HL-60 (cell line): ENCODE results near the gene VTCN1.

Experiments used
- POLR2AphosphoS5 ChIP-seq: IDR thresholded peaks from 2 replicates; pipeline ENCODE4 v1.6.1; 2012; ENCODE audit warnings: low read depth
- SPI1 ChIP-seq: IDR thresholded peaks from 2 replicates; pipeline ENCODE4 v1.6.1; 2012; ENCODE audit warnings: low read depth, mild to moderate bottlenecking, borderline replicate concordance
- TF ChIP-seq, protein P1 (sequence below): IDR thresholded peaks from one replicate; pipeline ENCODE4 v1.5.1; 2011; ENCODE audit warnings: low read length, control low read depth, inconsistent platforms; ENCODE audit not compliant: insufficient read depth
- TF ChIP-seq, protein P2 (sequence below): IDR thresholded peaks from 2 replicates; pipeline ENCODE4 v1.6.1; 2012; ENCODE audit warnings: low read depth; ENCODE audit not compliant: insufficient replicate concordance

DNA sequence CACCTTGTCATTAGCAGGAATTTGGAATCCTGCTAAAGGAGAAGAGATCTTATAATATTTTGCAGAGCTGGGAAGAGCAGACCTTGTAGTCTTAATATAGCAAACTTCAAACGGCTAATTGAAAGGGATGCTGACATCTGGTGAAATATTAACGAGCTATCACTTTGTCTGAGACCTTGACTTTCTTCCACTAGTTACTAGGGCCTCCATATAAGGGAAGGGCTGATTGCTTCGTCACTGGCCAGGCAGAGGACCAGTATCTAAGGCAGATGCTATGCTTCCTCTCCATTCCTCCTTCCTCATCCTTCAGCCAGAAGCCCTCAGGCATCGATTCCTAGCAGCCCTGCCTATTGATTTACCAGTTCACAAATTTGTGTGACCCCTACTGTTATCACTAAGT, 6.0 kb upstream of the VTCN1 start:
- TF ChIP-seq, protein P1, sequence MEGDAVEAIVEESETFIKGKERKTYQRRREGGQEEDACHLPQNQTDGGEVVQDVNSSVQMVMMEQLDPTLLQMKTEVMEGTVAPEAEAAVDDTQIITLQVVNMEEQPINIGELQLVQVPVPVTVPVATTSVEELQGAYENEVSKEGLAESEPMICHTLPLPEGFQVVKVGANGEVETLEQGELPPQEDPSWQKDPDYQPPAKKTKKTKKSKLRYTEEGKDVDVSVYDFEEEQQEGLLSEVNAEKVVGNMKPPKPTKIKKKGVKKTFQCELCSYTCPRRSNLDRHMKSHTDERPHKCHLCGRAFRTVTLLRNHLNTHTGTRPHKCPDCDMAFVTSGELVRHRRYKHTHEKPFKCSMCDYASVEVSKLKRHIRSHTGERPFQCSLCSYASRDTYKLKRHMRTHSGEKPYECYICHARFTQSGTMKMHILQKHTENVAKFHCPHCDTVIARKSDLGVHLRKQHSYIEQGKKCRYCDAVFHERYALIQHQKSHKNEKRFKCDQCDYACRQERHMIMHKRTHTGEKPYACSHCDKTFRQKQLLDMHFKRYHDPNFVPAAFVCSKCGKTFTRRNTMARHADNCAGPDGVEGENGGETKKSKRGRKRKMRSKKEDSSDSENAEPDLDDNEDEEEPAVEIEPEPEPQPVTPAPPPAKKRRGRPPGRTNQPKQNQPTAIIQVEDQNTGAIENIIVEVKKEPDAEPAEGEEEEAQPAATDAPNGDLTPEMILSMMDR, result no peak
- TF ChIP-seq, protein P2, sequence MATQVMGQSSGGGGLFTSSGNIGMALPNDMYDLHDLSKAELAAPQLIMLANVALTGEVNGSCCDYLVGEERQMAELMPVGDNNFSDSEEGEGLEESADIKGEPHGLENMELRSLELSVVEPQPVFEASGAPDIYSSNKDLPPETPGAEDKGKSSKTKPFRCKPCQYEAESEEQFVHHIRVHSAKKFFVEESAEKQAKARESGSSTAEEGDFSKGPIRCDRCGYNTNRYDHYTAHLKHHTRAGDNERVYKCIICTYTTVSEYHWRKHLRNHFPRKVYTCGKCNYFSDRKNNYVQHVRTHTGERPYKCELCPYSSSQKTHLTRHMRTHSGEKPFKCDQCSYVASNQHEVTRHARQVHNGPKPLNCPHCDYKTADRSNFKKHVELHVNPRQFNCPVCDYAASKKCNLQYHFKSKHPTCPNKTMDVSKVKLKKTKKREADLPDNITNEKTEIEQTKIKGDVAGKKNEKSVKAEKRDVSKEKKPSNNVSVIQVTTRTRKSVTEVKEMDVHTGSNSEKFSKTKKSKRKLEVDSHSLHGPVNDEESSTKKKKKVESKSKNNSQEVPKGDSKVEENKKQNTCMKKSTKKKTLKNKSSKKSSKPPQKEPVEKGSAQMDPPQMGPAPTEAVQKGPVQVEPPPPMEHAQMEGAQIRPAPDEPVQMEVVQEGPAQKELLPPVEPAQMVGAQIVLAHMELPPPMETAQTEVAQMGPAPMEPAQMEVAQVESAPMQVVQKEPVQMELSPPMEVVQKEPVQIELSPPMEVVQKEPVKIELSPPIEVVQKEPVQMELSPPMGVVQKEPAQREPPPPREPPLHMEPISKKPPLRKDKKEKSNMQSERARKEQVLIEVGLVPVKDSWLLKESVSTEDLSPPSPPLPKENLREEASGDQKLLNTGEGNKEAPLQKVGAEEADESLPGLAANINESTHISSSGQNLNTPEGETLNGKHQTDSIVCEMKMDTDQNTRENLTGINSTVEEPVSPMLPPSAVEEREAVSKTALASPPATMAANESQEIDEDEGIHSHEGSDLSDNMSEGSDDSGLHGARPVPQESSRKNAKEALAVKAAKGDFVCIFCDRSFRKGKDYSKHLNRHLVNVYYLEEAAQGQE, result no peak
- TF ChIP-seq POLR2AphosphoS5 (no peak), SPI1 (no peak)
